Measurements from ENCODE around the gene CNGB1.

The CNGB1 gene

GRCh38 chr16:57970970-57971369 is at the start of gene CNGB1:
Gene CNGB1, minus strand, starts transcription at chr16:57971128. Its CDS starts 3,842 bp downstream, at chr16:57967286.
- Histone ChIP-seq H3K27ac (ENCODE audit: poor library complexity, severe bottlenecking) (no peak within 1 kb of the TSS), H3K27me3 (ENCODE audit: insufficient read depth, poor library complexity, severe bottlenecking) (no peaks in the 10 kb centered on the region), H3K9me3 (ENCODE audit: severe bottlenecking) (no peaks in the 10 kb centered on the region), H3K4me3 (ENCODE audit: severe bottlenecking) (no peak within 1 kb of the TSS), H3K36me3 (ENCODE audit: low read depth) (no peaks in the 10 kb centered on the region), H3K4me1 (ENCODE audit: insufficient read depth, poor library complexity, severe bottlenecking) (no peaks in the 10 kb centered on the region)
- ATAC-seq (ENCODE audit: low read depth) (no peak), DNase-seq (ENCODE audit: low spot score) (no peak)
- no peak for TF ChIP-seq CTCF (IDR thresholded peaks at IDR 0.05; ENCODE audit: poor library complexity, severe bottlenecking)

DNA sequence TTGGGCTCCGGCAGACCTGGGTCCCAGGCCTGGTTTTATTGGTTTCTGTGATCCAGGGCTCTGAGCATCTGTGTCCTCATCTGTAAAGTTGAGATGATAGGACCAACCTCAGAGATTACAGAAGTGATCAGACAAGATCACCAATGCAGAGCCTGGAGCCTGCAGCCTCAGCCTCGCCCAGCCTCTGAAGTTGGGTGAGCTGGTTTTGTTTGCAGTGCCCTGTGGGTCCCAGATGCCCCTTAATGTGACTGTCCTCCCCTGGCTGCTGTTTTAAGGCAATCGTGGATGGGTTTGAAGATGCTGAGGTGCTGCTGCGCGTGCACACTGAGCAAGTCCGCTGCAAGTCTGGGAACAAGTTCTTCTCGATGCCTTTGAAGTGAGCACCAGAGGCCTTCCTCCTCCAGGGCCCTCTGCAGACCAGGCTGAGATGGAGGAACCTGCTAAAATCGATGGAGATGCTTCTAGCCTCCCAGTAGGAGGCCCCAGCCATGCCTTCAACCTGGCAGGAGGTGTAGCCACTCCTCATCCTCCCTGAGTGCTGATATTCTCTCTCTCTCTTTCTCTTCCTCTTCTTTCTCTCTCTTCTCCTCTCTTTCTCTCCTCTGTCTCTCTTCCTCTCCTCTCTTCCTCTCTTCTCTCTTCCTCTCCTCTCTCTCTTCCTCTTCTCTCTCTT is 49.1 kb upstream of the CNGB1 start:
- no peaks in the 10 kb centered on the region for H3K27me3 ChIP-seq (ENCODE audit: insufficient read depth, poor library complexity, severe bottlenecking)
- H3K9me3 ChIP-seq (ENCODE audit: severe bottlenecking): no peaks in the 10 kb centered on the region
- ATAC-seq (ENCODE audit: low read depth) (no peak), DNase-seq (ENCODE audit: low spot score) (no peak)
- TF ChIP-seq CTCF (IDR thresholded peaks at IDR 0.05; ENCODE audit: poor library complexity, severe bottlenecking): no peak
- no peak overlapping the region for H3K4me3 ChIP-seq (ENCODE audit: severe bottlenecking)
- peaks cover 11% of the 10 kb centered on the region for H3K4me1 ChIP-seq (ENCODE audit: insufficient read depth, poor library complexity, severe bottlenecking)
- H3K27ac ChIP-seq (ENCODE audit: poor library complexity, severe bottlenecking): no peak overlapping the region
- H3K36me3 ChIP-seq (ENCODE audit: low read depth): peaks cover 5% of the 10 kb centered on the region; the same call in 1 of the 2 replicates

- ATAC-seq (ENCODE audit: low read depth): no peak
- TF ChIP-seq CTCF (IDR thresholded peaks at IDR 0.05; ENCODE audit: poor library complexity, severe bottlenecking): no peak
- Histone ChIP-seq H3K27ac (ENCODE audit: poor library complexity, severe bottlenecking) (no peak overlapping the region), H3K27me3 (ENCODE audit: insufficient read depth, poor library complexity, severe bottlenecking) (no peaks in the 10 kb centered on the region), H3K4me3 (ENCODE audit: severe bottlenecking) (no peak overlapping the region), H3K4me1 (ENCODE audit: insufficient read depth, poor library complexity, severe bottlenecking) (peaks cover 11% of the 10 kb centered on the region), H3K9me3 (ENCODE audit: severe bottlenecking) (no peaks in the 10 kb centered on the region), H3K36me3 (ENCODE audit: low read depth) (peaks cover 12% of the 10 kb centered on the region)
- DNase-seq (ENCODE audit: low spot score): no peak
Observed at GRCh38 chr16:58018803-58019202, 47.9 kb upstream of the CNGB1 start.

GRCh38 chr16:58016840-58017446 is 46.0 kb upstream of the CNGB1 start:
- no peak overlapping the region for H3K27ac ChIP-seq (ENCODE audit: poor library complexity, severe bottlenecking)
- H3K36me3 ChIP-seq (ENCODE audit: low read depth): peaks cover 15% of the 10 kb centered on the region
- ATAC-seq (ENCODE audit: low read depth) (no peak), DNase-seq (ENCODE audit: low spot score) (no peak)
- no peaks in the 10 kb centered on the region for H3K4me1 ChIP-seq (ENCODE audit: insufficient read depth, poor library complexity, severe bottlenecking)
- H3K27me3 ChIP-seq (ENCODE audit: insufficient read depth, poor library complexity, severe bottlenecking): no peaks in the 10 kb centered on the region
- H3K4me3 ChIP-seq (ENCODE audit: severe bottlenecking): no peak overlapping the region
- no peak for TF ChIP-seq CTCF (IDR thresholded peaks at IDR 0.05; ENCODE audit: poor library complexity, severe bottlenecking)
- H3K9me3 ChIP-seq (ENCODE audit: severe bottlenecking): no peaks in the 10 kb centered on the region
